COLO668 (cell line): Measurements from ENCODE around the gene NMRAL1.
A peak's percentile ranks its signal among the peaks of the same experiment; 100 is the strongest.

Experiments
- DNase-seq: peaks from one replicate; lab custom pipeline; 2025; ENCODE audit not compliant: unreplicated experiment; lab: John Stamatoyannopoulos, UW

Gene NMRAL1

DNA sequence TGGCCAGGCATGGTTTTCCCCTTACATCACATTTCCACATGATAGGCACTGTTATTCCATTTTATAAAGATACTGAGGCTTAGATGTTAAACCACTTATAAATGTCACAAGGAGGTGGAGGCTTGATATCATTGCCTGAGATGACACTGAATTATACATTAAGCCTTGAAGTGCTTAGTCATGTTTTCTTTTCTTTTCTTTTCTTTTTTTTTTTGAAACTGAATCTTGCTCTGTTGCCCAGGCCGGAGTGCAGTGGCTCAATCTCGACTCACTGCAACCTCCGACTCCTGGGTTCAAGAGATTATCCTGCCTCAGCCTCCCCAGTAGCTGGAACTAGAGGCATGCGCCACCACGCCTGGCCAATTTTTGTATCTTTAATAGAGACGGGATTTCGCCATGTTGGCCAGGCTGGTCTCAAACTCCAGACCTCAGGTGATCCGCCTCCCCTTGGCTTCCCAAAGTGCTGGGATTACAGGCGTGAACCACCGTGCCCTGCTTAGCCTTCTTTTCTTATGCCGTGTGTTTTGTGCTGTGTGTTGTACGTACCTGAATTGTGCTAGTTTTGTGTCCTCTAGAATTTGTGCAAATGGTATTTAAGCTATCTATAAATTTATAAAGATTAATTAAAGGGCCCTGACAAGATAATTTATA is 47.6 kb downstream of the NMRAL1 start:
- DNase-seq, result no peak

DNA sequence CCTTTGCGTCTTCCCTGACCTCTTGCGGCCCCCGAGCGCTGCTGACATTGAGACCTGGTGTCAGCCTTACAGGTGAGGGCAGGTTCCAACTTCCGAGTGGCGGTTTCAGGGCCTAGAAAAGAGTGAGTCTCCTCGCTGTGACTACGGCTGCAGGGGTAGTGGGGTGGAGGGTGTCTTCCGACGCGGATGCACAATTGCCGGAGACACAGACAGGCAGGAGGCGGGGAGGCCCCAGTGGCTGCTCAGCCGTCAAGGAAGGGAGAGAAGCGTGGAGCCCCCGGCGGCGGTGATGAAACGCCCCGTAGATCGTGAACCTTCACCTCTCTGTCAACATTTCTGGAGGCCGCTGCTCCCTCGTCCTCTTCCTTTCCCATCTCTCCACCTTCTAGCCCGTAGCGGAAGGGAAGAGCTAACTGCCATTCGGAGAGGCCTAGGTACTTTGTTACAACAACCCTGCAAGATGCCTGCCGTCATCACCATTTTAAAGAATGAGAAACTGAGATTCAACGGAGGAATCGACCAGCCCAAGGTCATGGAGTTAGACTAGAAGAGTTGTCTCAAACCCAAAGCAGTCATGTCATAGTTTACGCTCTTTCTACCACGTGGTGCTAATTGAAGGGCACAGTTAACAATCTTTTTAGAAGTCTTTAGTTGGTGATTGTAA is 48.3 kb downstream of the NMRAL1 start:
- peak; percentile 46 for DNase-seq

DNA sequence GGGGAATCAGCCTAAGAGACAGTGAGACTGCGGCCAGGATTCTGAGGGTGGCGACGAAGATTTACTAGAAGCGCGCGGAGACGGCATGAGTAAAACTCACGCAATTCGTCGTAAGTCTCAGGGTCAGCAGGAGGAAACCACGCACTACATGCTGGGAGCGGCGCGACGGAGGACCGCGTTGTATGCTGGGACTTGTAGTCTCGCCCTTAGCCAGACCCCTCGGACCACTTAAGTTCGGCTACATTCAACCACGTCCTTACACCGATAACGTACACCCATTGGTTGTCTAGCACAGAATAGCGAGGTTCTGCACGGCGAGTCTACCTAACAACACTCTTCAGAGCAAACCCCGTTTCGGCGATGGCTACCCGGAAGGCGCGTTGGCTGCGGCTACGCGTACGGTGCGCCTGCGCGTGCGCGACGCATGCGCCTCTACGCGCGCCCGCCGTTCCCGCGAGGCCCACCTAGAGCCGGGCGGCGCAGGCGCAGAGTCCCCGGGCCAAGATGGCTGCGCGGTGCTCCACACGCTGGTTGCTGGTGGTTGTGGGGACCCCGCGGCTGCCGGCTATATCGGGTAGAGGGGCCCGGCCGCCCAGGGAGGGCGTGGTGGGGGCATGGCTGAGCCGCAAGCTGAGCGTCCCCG is 48.9 kb downstream of the NMRAL1 start, which contains the start of gene DNAJA3:
Gene DNAJA3 (plus strand): TSS at position 491 of the 643 bp plus-strand sequence. CDS start 14 bp downstream, at position 505.
- DNase-seq, result peak; percentile 97

DNA sequence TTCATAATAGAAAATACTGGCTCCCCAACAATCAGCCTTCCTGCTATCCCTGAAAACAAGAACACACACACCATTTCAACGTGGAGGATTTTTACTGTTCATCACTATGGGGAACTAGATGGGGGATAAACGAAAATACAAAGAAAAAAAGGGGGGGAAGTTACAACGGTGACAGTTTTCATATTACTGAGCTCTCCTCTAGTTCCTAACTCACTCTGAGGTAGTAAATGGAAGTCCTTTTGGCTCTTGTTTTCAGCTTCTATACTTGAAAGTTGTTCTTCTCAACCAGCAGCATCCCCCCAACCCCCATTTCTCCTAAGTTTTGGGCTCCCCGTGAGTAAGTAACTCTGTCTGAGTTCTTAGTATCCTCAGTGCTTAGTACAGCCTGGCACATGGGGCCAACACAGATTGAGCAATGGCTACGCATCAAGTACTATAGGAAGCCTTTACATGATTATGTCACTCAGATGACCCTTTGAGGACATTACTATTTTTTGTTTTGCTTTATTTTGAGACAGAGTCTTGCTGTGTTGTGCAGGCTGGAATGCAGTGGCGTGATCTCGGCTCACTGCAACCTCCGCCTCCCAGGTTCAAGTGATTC is 53.8 kb downstream of the NMRAL1 start:
- no peak for DNase-seq

DNA sequence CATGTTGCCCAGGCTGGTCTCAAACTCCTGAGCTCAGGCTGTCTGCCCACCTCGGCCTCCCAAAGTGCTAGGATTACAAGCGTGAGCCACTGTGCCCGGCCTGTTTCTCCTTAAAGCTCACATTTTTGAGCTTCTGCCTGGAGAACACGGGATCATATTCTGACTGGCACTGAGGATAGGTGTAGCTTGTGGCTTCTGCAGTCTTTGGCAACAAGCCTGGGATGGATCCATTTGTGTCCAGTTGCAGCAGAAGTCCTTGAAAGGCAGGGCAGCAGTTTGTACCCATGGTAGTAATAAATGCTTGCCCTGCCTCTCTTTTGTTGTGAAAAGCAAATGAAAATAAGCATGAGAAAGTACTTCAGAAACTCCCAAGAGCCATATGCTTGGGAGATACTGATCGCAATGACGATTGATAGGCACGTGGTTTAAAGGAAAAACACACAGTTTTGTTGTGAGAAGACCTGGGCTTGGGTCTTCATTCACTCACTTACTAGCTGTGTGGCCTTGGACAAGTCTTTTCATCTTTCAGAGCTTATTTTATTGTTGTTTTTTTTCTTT is 54.9 kb downstream of the NMRAL1 start:
- DNase-seq, result no peak

DNA sequence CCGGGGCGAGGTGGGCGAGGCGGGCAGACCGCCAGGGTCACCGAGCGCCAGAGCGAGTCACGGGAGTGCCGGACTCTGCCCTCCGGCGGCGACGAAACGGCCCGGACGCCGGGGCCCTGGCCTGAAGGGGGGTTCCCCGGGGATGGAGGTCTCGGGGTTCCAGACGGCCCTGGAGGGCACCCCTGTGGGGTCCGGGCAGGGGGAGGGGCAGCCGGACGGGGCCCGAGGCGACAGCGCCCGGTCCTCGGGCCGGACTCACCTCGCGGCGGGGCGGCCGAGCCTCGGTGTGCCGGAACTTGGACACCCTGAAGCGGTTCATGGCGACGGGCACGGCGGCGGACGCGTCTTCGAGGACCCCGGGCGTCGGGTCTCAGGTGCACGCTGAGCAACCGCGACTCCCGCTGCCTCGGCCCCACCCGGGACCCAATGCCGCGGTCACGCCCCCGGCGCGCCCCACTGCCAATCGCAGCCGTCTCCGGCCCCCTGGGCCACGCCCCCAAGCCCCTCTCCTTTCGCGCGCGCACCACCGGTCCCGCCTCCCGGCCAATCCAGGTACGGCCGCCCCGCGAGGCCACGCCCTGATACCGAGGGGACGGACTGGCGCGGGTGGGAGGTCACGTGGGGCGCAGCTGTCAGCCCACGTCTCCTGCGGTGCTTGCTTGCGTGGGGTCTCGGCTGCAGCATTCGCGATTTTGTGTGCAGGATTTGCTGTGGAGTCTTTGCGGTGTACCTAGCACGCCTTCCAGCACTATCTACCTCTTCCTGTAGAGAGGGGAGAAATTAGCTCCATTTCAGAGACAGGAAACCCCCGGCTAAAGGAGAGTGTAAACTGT is 58.0 kb downstream of the NMRAL1 start, which contains the start of gene CORO7:
Gene CORO7 (minus strand): TSS at position 397 of the 833 bp plus-strand sequence. CDS start 78 bp downstream, at position 319.
- peak; percentile 98 for DNase-seq

DNA sequence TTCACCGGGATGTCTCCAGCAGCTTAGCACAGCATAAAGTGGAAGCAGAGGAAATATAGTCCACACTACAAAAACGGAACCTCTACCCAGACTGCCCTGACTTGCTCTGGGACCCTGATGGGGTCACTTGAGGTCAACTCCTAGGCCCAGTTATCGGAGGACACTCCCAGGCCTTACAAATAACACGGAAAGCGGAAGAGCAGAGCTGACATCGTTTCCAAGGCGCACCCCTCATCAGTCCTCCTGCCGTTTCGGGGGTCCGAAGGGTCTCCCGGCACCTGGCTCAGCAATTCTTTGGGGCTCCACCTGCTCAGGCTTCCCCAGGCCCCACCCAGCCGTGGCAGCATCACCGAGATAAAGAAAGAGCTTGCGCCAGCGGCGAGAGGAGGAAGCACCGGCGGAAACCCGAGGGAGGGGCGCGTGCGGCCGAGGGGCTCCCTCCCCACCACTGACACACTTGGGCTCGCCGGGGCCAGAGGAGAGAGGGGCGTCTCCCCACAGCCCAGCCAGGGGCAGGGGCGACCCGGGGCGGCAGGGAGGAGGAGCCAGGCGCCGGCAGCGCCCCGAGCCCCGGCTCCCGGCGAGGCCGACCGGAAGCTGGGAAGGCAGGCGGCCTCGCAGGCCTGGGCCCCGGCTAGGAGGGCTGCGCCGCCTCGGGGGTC is 58.8 kb downstream of the NMRAL1 start:
- DNase-seq, result peak; percentile 65

DNA sequence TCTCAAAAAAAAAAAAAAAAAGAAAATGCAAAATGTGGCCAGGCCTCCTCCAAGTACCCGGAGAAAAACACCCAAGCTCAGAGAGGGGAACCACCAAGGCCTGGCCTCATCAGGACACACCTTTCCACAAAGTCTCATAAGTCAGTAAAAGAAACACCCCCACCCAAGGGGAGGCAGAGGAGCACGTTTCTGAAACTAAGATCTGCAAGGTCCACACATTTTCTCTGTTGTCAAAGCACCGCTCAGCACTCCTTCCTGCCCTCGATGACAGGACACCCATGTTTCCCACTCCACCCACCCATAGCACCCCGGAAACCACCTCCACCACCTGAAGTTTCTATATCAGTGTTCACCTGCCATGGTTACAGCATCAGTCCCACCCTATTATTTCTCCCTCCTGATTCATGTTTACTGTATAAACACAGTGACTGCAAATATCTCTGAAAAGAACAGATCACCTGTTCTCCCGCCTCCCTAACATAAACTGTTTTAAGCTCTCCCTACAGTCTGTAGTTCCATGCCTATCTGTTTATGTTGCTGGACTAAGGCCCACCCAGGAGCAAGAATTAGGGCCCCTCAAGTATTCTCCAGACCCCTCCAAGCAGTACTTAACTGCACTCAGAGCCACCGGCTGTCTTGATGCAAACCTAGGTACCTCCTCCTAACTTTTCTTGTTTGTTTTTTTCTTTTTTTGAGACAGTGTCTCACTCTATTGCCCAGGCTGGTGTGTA is 60.1 kb downstream of the NMRAL1 start:
- DNase-seq, result peak; percentile 66

DNA sequence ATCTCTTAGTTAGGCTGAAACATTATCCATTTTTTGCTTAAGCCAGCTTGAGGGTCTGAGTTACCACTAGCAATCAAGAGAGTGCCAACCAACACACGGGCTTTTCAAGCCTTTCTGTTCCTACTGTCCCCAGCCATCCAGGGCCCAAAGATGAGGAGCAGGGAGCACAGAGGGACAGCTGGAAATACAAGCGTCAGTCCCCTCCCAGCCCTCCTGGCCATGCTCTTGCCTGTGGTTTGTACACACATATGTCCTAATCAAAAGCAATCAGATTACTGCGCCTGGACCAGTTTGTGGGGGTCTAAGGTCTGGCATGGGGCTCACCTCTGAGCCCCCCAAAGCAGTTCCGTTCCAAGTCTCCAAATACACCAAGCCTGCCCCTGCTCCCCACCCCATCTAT is 61.6 kb downstream of the NMRAL1 start:
- DNase-seq, result no peak

DNA sequence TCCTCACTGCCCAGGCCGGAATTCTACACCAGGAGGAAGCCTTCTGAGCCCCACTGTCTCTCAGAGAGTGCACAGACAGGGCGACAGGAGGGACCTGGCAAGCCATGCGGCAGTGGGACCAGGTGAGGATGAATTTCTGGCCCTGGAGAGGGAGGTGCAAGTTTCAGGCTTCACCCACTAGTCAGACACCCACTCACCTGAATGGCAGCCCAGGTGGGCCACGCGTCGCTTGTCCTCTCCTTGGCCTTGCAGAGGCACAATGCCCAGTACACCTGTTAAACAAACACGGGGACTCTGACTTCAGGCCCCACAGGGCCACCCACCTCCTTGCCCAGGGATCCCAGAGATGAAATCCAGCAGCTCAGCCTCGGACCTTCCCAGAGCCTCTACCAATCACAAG is 62.3 kb downstream of the NMRAL1 start:
- no peak for DNase-seq
